Measurements from ENCODE around the gene DRAM2. TPM values are rescaled to one million over a fixed set of nuclear protein-coding genes. Genes with fewer than 3 reads are reported as not detected.

DRAM2 gene
- polyA plus RNA-seq, 1 experiment: 58.8 TPM

DNA sequence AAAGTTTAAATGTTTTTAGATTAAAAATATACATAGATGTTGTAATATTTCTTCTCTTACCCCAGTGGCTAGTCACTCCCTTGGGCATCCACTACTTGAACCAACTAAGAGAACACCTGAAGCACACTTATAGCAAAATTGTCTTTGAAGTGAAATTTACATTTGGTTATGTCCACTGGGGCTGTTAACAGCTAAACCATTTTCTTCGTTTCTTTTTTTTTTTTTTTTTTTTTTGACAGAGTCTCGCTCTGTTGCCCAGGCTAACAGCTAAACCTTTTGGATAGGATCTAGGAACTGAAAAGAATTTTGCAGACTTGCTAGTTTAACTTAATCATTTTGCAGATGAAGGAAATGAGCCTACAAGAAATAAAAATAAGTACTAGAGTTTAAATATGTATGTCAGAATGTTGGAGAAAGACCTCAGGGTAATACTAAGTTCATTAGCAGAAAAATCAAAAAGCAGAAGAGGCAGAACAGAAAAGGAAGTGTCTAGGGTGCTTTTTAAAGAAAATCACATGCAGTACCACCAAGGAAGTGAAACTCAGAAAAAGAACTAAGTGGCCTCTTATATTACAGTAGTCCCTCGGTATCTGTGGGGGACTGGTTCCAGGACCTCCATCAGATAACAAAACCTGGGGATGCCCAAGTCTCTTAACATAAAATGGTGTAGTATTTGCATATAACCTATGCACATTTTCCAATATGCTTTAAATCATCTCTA lies 11.8 kb downstream of the DRAM2 start:
- TF ChIP-seq, protein P1, sequence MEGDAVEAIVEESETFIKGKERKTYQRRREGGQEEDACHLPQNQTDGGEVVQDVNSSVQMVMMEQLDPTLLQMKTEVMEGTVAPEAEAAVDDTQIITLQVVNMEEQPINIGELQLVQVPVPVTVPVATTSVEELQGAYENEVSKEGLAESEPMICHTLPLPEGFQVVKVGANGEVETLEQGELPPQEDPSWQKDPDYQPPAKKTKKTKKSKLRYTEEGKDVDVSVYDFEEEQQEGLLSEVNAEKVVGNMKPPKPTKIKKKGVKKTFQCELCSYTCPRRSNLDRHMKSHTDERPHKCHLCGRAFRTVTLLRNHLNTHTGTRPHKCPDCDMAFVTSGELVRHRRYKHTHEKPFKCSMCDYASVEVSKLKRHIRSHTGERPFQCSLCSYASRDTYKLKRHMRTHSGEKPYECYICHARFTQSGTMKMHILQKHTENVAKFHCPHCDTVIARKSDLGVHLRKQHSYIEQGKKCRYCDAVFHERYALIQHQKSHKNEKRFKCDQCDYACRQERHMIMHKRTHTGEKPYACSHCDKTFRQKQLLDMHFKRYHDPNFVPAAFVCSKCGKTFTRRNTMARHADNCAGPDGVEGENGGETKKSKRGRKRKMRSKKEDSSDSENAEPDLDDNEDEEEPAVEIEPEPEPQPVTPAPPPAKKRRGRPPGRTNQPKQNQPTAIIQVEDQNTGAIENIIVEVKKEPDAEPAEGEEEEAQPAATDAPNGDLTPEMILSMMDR (IDR thresholded peaks at IDR 0.05; ENCODE audit: insufficient read depth, low read depth, low read length): no peak
- Histone ChIP-seq H3K27me3 (ENCODE audit: control insufficient read depth, insufficient read depth, low read length) (no peaks in the 10 kb centered on the region), H3K36me3 (ENCODE audit: control insufficient read depth, insufficient read depth, low read length) (peaks cover 3% of the 10 kb centered on the region; the same call in 1 of the 2 replicates), H3K4me3 (ENCODE audit: low read depth, low read length) (no peak overlapping the region)
- no peak for DNase-seq (ENCODE audit: low read depth)
- ChIA-PET CTCF (no interaction called here), POLR2A (no interaction called here)

DNA sequence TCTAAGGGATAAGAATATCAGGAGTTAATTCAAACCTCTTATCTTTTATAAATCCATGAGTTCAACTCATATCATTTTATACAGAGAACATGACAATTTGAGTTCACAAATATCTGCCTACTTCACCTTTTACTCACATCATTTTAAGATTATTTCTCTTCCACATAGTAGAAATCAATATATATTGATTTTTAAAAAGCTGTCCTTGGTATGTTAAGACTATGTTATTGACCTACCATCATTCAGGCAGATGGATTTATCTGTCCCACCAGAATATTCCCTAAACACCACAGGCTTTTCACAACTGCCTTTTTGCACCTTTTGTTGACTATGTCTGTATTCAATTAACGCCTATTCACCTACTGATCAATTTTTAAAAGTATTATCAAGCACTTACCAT lies 13.5 kb downstream of the DRAM2 start:
- DNase-seq (ENCODE audit: low read depth): no peak
- CTCF ChIA-PET: interaction anchor here (0.6 kb wide), 1 partner anchor 17 kb away, joined by 4 read pairs; no protein-coding TSS in a partner anchor
- peaks cover 3% of the 10 kb centered on the region; the same call in 1 of the 2 replicates for H3K36me3 ChIP-seq (ENCODE audit: control insufficient read depth, insufficient read depth, low read length)
- H3K4me3 ChIP-seq (ENCODE audit: low read depth, low read length): no peak overlapping the region
- TF ChIP-seq, protein P1 (IDR thresholded peaks at IDR 0.05; ENCODE audit: insufficient read depth, low read depth, low read length): no peak
- POLR2A ChIA-PET: no interaction called here
- no peaks in the 10 kb centered on the region for H3K27me3 ChIP-seq (ENCODE audit: control insufficient read depth, insufficient read depth, low read length)

DNA sequence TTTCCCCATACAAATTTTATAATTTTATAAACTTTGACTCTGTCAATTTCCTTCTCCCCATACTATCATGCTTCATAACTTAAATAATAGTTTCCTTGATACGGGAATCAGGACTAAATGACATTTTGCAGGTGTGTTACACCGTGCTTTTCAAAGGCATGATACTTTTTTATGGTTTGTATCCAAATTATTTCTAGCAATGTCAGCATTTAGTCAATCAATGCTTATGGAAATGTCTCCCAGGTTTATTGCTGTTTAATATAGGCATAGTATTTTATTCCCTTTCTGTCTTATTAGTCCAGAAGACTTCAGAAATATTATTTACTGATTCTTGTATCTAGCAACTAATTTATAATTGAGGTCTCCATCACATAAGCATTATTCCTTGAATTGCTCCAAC lies 23.4 kb downstream of the DRAM2 start:
- Histone ChIP-seq H3K36me3 (ENCODE audit: control insufficient read depth, insufficient read depth, low read length) (no peaks in the 10 kb centered on the region; the same call in 1 of the 2 replicates), H3K27me3 (ENCODE audit: control insufficient read depth, insufficient read depth, low read length) (no peaks in the 10 kb centered on the region), H3K4me3 (ENCODE audit: low read depth, low read length) (no peak overlapping the region)
- POLR2A ChIA-PET: no interaction called here
- DNase-seq (ENCODE audit: low read depth): no peak
- CTCF ChIA-PET: no interaction called here
- TF ChIP-seq, protein P1 (IDR thresholded peaks at IDR 0.05; ENCODE audit: insufficient read depth, low read depth, low read length): no peak

DNA sequence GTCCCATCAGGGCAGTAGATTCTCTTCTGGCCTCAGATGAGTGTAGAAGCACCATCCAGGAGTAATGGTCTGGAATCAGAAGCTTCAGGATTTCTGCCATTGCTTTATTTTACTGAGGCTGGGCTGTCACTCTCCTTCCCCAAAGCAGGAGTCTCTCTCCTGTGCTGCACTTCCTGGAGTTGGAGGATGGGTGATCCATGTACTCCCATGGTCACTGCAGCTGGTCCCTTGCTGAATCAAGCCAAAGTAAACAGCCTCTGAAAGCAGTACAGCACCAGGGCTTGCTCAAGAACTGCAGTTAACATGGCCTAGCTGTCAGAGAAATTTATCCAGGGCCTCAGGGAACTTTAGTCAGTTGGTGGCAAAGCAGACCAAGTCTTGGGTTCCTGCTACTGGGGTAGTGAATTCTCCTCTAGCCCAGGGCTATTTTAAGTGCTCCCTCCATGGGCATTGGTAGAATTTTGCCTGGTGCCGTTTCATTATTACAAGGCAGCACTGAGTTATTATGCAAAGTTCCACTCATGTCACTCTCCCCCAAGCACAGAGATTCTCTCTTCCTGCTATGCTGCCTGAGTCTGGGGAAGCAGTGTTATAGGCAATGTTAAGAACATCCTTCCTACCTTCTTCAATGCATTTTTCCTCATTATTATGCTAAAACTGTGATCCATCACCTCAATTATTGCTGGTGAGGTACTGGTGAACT lies 29.5 kb downstream of the DRAM2 start:
- H3K27me3 ChIP-seq (ENCODE audit: control insufficient read depth, insufficient read depth, low read length): no peaks in the 10 kb centered on the region
- no peak for DNase-seq (ENCODE audit: low read depth)
- POLR2A ChIA-PET: no interaction called here
- TF ChIP-seq, protein P1 (IDR thresholded peaks at IDR 0.05; ENCODE audit: insufficient read depth, low read depth, low read length): no peak
- H3K36me3 ChIP-seq (ENCODE audit: control insufficient read depth, insufficient read depth, low read length): no peaks in the 10 kb centered on the region
- no peak overlapping the region for H3K4me3 ChIP-seq (ENCODE audit: low read depth, low read length)
- CTCF ChIA-PET: interaction anchor here (0.8 kb wide), 1 partner anchor 10 kb away, joined by 3 read pairs; no protein-coding TSS in a partner anchor

DNA sequence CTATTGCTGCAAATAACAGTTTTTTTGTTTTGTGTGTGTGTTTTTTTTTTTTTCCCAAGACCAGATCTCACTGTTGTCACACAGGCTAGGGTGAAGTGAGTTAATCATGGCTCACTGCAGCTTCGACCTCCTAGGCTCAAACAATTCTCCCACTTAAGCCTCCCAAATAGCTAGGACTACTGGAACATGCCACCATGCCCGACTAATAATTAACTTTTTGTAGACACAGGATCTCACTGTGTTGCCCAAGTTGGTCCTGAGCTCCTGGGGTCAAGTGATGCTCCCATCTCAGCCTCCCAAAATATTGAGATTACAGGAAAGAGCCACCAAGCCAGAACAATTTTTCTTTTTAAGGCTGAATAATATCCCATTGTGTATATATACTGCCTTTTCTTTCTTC lies 34.9 kb downstream of the DRAM2 start:
- Histone ChIP-seq H3K27me3 (ENCODE audit: control insufficient read depth, insufficient read depth, low read length) (no peaks in the 10 kb centered on the region), H3K4me3 (ENCODE audit: low read depth, low read length) (no peak overlapping the region), H3K36me3 (ENCODE audit: control insufficient read depth, insufficient read depth, low read length) (no peaks in the 10 kb centered on the region)
- TF ChIP-seq, protein P1 (IDR thresholded peaks at IDR 0.05; ENCODE audit: insufficient read depth, low read depth, low read length): no peak
- CTCF ChIA-PET: no interaction called here
- no peak for DNase-seq (ENCODE audit: low read depth)
- POLR2A ChIA-PET: no interaction called here
